Skeletal muscle tissue (tissue), 4 donors: ENCODE data around the gene METAP1D. TPM values are rescaled to one million over a fixed set of nuclear protein-coding genes. Genes with fewer than 3 reads are reported as not detected.

Source experiments
- H3K27ac ChIP-seq: one replicate; pipeline ENCODE4 v1.7.0; 2013; ENCODE audit warnings: mild to moderate bottlenecking, low read depth, low read length, inconsistent platforms
- H3K27me3 ChIP-seq, 3 donors: one replicate each; pipeline ENCODE4 v1.7.0; 2013; ENCODE audit warnings: low read length in 3 of 3; ENCODE audit not compliant: control insufficient read depth in 3 of 3, insufficient read depth in 3 of 3
- H3K36me3 ChIP-seq, 3 donors: one replicate each; pipeline ENCODE4 v1.7.0; 2013; ENCODE audit warnings: low read length in 3 of 3; ENCODE audit not compliant: control insufficient read depth in 3 of 3, insufficient read depth in 3 of 3
- H3K4me1 ChIP-seq, 3 donors: one replicate each; pipeline ENCODE4 v1.7.0; 2013; ENCODE audit warnings: low read length in 3 of 3, mild to moderate bottlenecking in 3 of 3; ENCODE audit not compliant: control insufficient read depth in 3 of 3, insufficient read depth in 3 of 3
- H3K4me3 ChIP-seq, 3 donors: one replicate each; pipeline ENCODE4 v1.7.0; 2013; ENCODE audit warnings: low read length in 3 of 3
- H3K9ac ChIP-seq, 3 donors: one replicate each; pipeline ENCODE4 v1.7.0; 2013; ENCODE audit warnings: low read length in 3 of 3, mild to moderate bottlenecking in 3 of 3, moderate library complexity in 2 of 3, low read depth in 1 of 3
- H3K9me3 ChIP-seq, 3 donors: one replicate each; pipeline ENCODE4 v1.7.0; 2013; ENCODE audit warnings: low read length in 3 of 3; ENCODE audit not compliant: control insufficient read depth in 3 of 3
- total RNA-seq: library from RNA; depleted of rRNA; stranded (reverse); fragments of >200 nt; gene quantifications from one replicate; pipeline ENCODE4 v1.2.3, GENCODE V29; 2014
- donor health status: Osteomylitis.

METAP1D gene
- total RNA-seq, 1 donor from 2014 or later = 8.9 TPM

- H3K27ac ChIP-seq = no peak overlapping the region
- no peaks in the 10 kb centered on the region for H3K36me3 ChIP-seq
- H3K27me3 ChIP-seq = no peaks in the 10 kb centered on the region
- no peaks in the 10 kb centered on the region for H3K9me3 ChIP-seq
- no peak overlapping the region for H3K9ac ChIP-seq
- no peak overlapping the region for H3K4me3 ChIP-seq
- H3K4me1 ChIP-seq = no peaks in the 10 kb centered on the region
Observed at GRCh38 chr2:172072706-172073105, 73.0 kb downstream of the METAP1D start.

- H3K4me3 ChIP-seq = no peak overlapping the region
- H3K36me3 ChIP-seq = no peaks in the 10 kb centered on the region
- H3K27me3 ChIP-seq = peaks cover 0 to 1% (median 0%) of the 10 kb centered on the region in 3 donors
- H3K4me1 ChIP-seq = no peaks in the 10 kb centered on the region
- no peak overlapping the region for H3K27ac ChIP-seq
- no peaks in the 10 kb centered on the region for H3K9me3 ChIP-seq
- no peak overlapping the region for H3K9ac ChIP-seq
Observed at GRCh38 chr2:172073518-172073917, 73.8 kb downstream of the METAP1D start.

DNA sequence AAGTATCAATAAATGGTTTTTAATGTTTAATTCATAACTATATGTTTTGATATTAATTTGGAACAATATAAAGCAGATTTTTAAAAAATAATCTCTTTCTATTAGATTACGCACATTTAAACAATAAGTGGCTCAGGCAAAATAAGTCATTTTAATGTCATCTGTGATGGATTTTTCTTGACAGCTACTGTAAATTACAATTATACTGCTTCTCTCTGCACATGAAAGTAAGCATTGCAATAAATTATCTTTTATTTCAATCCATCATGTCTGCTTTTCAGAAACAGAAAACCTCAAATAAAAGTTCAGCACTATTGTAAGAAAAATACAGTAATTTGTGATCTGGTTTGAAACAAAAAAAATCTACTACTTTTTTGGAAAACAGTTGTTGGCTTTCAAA lies 74.5 kb downstream of the METAP1D start:
- Histone ChIP-seq H3K4me1 (no peaks in the 10 kb centered on the region), H3K9ac (no peak overlapping the region), H3K36me3 (no peaks in the 10 kb centered on the region), H3K27me3 (peaks cover 0 to 5% (median 3%) of the 10 kb centered on the region in 3 donors), H3K27ac (no peak overlapping the region), H3K4me3 (no peak overlapping the region), H3K9me3 (no peaks in the 10 kb centered on the region)

- Histone ChIP-seq H3K4me3 (no peak overlapping the region), H3K9me3 (peaks cover 0 to 4% (median 0%) of the 10 kb centered on the region in 3 donors), H3K27me3 (peaks cover 47 to 50% (median 49%) of the 10 kb centered on the region in 3 donors), H3K36me3 (no peaks in the 10 kb centered on the region), H3K4me1 (peaks cover 12 to 18% (median 17%) of the 10 kb centered on the region in 3 donors), H3K9ac (no peak overlapping the region), H3K27ac (no peak overlapping the region)
Observed at GRCh38 chr2:172079416-172079815, 79.7 kb downstream of the METAP1D start.

DNA sequence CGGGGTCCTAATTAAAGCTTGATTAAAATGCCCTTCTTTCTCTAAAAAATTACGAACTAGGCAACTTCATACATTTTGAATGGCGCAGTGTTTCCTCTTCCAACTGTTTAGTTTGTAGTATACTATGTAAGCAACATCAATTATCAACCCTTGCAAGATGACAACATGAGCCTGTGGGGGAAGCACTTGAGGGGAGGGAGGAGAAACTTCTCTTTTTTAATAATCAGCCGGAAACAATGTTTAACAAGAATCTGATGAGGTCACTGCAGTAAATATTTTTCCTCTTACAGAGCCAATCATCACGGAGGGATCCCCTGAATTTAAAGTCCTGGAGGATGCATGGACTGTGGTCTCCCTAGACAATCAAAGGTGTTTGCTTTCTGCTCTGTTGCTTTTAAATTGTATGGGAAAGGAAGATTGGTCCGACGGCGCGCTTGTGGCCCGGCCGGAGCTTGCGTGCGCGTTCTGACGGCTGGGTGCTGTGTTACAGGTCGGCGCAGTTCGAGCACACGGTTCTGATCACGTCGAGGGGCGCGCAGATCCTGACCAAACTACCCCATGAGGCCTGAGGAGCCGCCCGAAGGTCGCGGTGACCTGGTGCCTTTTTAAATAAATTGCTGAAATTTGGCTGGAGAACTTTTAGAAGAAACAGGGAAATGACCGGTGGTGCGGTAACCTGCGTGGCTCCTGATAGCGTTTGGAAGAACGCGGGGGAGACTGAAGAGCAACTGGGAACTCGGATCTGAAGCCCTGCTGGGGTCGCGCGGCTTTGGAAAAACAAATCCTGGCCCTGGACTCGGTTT lies 80.3 kb downstream of the METAP1D start:
- H3K4me1 ChIP-seq = peaks cover 17 to 24% (median 23%) of the 10 kb centered on the region in 3 donors
- H3K36me3 ChIP-seq = no peaks in the 10 kb centered on the region
- H3K27me3 ChIP-seq = peaks cover 54 to 57% (median 56%) of the 10 kb centered on the region in 3 donors
- no peak overlapping the region for H3K9ac ChIP-seq
- no peak overlapping the region for H3K4me3 ChIP-seq
- H3K27ac ChIP-seq = no peak overlapping the region
- H3K9me3 ChIP-seq = peaks cover 0 to 4% (median 0%) of the 10 kb centered on the region in 3 donors

DNA sequence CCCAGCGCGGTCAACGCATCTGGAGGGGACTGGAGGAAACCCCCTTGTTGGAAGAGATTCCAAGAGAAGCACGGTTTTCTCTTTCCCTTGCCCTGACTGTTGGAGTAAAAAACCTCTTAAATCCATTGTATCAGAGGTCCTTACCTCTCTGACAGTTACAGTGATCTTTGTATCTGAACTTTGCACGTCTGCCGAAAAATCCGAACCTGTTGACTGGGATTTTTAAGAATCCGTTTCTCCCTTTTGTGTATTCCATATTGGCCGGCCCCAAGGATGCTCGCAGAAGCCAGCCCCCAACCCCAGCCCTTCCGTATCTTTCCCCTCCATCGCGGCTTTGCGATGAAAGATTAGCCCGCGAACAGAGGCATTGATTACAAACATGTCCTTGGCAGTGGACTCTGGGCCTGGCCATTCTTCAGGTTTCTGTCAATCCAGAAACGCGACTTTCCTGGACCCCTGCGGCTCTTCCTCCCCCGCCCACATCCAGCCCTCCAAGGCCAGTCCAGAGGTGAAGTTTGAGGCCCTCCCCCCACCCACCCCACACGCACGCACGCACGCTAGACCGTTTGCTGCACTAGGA lies 81.0 kb downstream of the METAP1D start:
- H3K9me3 ChIP-seq = peaks cover 0 to 4% (median 0%) of the 10 kb centered on the region in 3 donors
- no peak overlapping the region for H3K4me3 ChIP-seq
- H3K4me1 ChIP-seq = peaks cover 23 to 30% (median 29%) of the 10 kb centered on the region in 3 donors
- no peak overlapping the region for H3K27ac ChIP-seq
- no peak overlapping the region for H3K9ac ChIP-seq
- H3K27me3 ChIP-seq = peaks cover 60 to 63% (median 62%) of the 10 kb centered on the region in 3 donors
- H3K36me3 ChIP-seq = no peaks in the 10 kb centered on the region

- Histone ChIP-seq H3K4me3 (no peak overlapping the region), H3K36me3 (no peaks in the 10 kb centered on the region), H3K27ac (no peak overlapping the region), H3K9ac (no peak overlapping the region), H3K9me3 (peaks cover 0 to 4% (median 0%) of the 10 kb centered on the region in 3 donors), H3K27me3 (peaks cover 67 to 70% (median 69%) of the 10 kb centered on the region in 3 donors), H3K4me1 (peaks cover 28 to 37% (median 33%) of the 10 kb centered on the region in 3 donors)
Observed at GRCh38 chr2:172081221-172082022, 81.7 kb downstream of the METAP1D start.

DNA sequence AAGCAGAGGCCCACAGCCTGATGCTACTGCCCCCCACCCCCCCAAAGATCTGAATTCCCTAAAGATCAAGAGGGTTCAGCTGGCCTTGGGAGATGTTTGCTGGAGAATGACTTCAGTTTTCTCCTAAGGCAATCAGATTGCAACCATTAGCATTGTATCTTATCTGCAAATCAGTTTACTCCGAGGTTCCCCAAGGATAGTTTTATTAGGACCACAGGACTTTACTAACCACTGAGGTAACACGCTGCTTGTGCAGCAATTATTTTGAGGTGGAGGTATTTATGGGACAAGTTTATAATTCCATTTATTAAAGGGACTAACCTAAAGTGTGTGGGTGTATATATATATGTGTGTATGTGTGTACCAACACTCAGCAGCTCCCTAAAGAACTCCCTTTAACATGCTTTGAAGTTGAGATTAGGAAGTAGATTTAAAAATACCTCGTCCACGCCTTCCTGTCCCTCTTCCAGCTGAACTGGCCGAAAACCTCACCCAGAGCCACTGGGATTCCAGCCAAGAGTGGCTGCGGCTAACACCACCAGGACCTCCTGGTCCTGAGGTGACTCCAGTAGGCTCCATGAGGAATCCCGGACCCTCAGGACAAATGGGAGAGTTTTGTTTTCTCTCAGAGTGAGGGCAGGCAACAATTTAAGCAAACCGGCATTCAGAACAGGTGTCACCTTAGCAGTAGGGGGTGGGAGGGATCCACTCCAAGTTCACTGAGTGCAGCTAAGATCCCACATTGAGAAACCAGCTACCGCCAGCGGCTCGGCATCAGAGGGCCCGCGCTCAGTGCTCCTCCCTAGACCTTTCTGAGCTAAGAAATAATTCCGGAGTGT lies 82.6 kb downstream of the METAP1D start:
- peaks cover 76 to 79% (median 78%) of the 10 kb centered on the region in 3 donors for H3K27me3 ChIP-seq
- H3K36me3 ChIP-seq = no peaks in the 10 kb centered on the region
- no peak overlapping the region for H3K4me3 ChIP-seq
- H3K9ac ChIP-seq = no peak overlapping the region
- no peak overlapping the region for H3K27ac ChIP-seq
- peaks cover 0 to 4% (median 0%) of the 10 kb centered on the region in 3 donors for H3K9me3 ChIP-seq
- peaks cover 33 to 41% (median 39%) of the 10 kb centered on the region in 3 donors for H3K4me1 ChIP-seq

DNA sequence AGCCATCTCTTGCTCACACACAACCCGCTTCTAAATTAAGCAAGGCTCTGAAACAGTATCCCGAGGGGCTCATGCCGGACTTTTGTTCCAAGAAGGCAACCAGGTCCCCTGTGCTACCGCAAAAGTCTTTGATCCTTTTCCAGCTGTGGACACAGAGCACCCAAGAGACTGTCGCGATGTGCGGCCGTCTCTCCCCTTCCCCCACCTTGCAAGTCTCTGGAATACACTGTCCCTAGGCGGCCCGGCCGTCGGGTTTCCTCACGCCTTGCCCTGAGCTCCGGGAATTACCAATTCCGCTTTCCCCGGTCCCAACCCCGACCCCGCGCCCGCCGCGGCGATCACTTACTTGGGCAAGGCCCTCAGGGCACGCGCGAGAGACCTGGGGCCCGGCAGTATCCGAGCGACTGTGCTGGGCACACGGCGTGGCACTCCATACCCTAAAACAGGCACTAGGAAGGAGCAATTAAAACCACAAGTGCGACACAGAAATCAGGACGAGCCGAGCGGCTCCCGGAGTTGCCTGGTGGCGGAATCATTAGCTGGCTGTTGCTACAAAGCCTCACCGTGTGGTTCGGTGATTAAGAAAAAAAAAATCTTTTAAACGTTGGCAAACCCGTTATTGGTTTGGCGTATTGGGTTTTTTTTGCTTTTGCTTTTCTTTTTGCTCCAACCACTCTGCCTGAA lies 83.3 kb downstream of the METAP1D start:
- no peak overlapping the region for H3K27ac ChIP-seq
- no peak overlapping the region for H3K9ac ChIP-seq
- H3K4me1 ChIP-seq = peaks cover 33 to 43% (median 41%) of the 10 kb centered on the region in 3 donors
- H3K9me3 ChIP-seq = peaks cover 0 to 4% (median 0%) of the 10 kb centered on the region in 3 donors
- H3K36me3 ChIP-seq = no peaks in the 10 kb centered on the region
- H3K4me3 ChIP-seq = no peak overlapping the region
- peaks cover 84 to 87% (median 86%) of the 10 kb centered on the region in 3 donors for H3K27me3 ChIP-seq
